HCT116 (cell line): ENCODE results near the gene AFAP1L1. TPM values are rescaled to one million over a fixed set of nuclear protein-coding genes. Genes with fewer than 3 reads are reported as not detected.

Source experiments
- ATAC-seq: fragments of 200-7000 bp; cut with Tn5 transposase; 2 replicates; pipeline ENCODE4 v1.9.1; 2020; ENCODE audit warnings: mild to moderate bottlenecking, moderate library complexity
- BruUV-seq: library from RNA; stranded (reverse); fragments of 400-500 nt; replicated peaks from 2 replicates; lab custom pipeline; 2021; lab: Mats Ljungman, UMichigan
- CTCF ChIA-PET: fragments of 300-600 bp; sonication (Branson Sonifier 250); formaldehyde crosslinking; loops from one replicate; lab custom pipeline; 2021; ENCODE audit warnings: antibody characterized with exemption; lab: Charles Lee
- POLR2A ChIA-PET: fragments of 300-600, 350-600 bp; sonication (Branson Sonifier 250); formaldehyde crosslinking; loops from one replicate; lab custom pipeline; 2021; ENCODE audit warnings: antibody characterized with exemption; lab: Charles Lee
- RAD21 ChIA-PET, 2 experiments: fragments of 300-600 bp; sonication (Branson Sonifier 250); formaldehyde crosslinking; loops; one replicate each; lab custom pipeline; 2023; ENCODE audit warnings: low total read pairs in 2 of 2; ENCODE audit not compliant: uncharacterized antibody in 2 of 2, unreplicated experiment in 2 of 2, low non-redundant PET in 1 of 2; lab: Charles Lee
- DNase-seq: peaks from one replicate; pipeline ENCODE4 v3.0.0-alpha.2; 2010; ENCODE audit warnings: low read depth, low spot score
- H2AFZ ChIP-seq: fragments of 200-600 bp; shearing (Covaris generic), sonication (generic); 2 replicates; pipeline ENCODE4 v1.6.1; 2017; ENCODE audit warnings: low read depth, mixed run types, mixed read lengths, antibody characterized with exemption, low read length; ENCODE audit not compliant: poor library complexity, severe bottlenecking
- H3K27ac ChIP-seq: 2 replicates; pipeline ENCODE4 v1.5.1; 2012; ENCODE audit warnings: low read depth, low read length
- H3K27me3 ChIP-seq: fragments of 200-600 bp; sonication (generic); 2 replicates; pipeline ENCODE4 v1.6.1; 2016; ENCODE audit warnings: mixed run types, low read length, mixed read lengths; ENCODE audit not compliant: insufficient read depth
- H3K36me3 ChIP-seq, 2 experiments: fragments of 200-500 bp in 1 of 2; fragments of 200-600 bp in 1 of 2; sonication (Bioruptor generic) in 1 of 2; sonication (generic) in 1 of 2; 2 replicates each; pipeline versions ENCODE4 v1.5.1 to v1.6.1; 2014 to 2016; ENCODE audit warnings: low read length in 2 of 2, inconsistent platforms in 1 of 2, mixed read lengths in 1 of 2, mixed run types in 1 of 2; ENCODE audit not compliant: insufficient read depth in 2 of 2, control insufficient read depth in 1 of 2
- H3K4me1 ChIP-seq, 2 experiments: fragments of 200-600 bp in 1 of 2; sonication (generic) in 1 of 2; 2 replicates each; pipeline versions ENCODE4 v1.5.1 to v1.6.1; 2012 to 2017; ENCODE audit warnings: low read length in 2 of 2, inconsistent platforms in 1 of 2, mild to moderate bottlenecking in 1 of 2, mixed read lengths in 1 of 2, mixed run types in 1 of 2, moderate library complexity in 1 of 2; ENCODE audit not compliant: insufficient read depth in 2 of 2, control insufficient read depth in 1 of 2
- H3K4me2 ChIP-seq: fragments of 200-600 bp; sonication (generic); 2 replicates; pipeline ENCODE4 v1.6.1; 2017; ENCODE audit warnings: mixed run types, low read length, mixed read lengths
- H3K4me3 ChIP-seq, 2 experiments: fragments of 200-600 bp in 1 of 2; sonication (generic) in 1 of 2; replicated peaks in 1 of 2; 2 replicates each; pipeline ENCODE4 v1.5.1; 2011 to 2016; ENCODE audit warnings: low read length in 2 of 2, control low read depth in 1 of 2, low read depth in 1 of 2, mild to moderate bottlenecking in 1 of 2, mixed read lengths in 1 of 2, mixed run types in 1 of 2
- H3K79me2 ChIP-seq: fragments of 200-600 bp; sonication (generic); 2 replicates; pipeline ENCODE4 v1.6.1; 2017; ENCODE audit warnings: mild to moderate bottlenecking, mixed run types, low read length, moderate library complexity, mixed read lengths; ENCODE audit not compliant: insufficient read depth
- H3K9ac ChIP-seq: fragments of 200-600 bp; sonication (generic); 2 replicates; pipeline ENCODE4 v1.6.1; 2016; ENCODE audit warnings: low read length, mixed read lengths
- H3K9me2 ChIP-seq: fragments of 200-600 bp; sonication (generic), shearing (Covaris generic); 2 replicates; pipeline ENCODE4 v1.6.1; 2017; ENCODE audit warnings: mixed run types, mild to moderate bottlenecking, moderate library complexity; ENCODE audit not compliant: insufficient read depth
- H3K9me3 ChIP-seq, 2 experiments: fragments of 200-500 bp in 1 of 2; fragments of 200-600 bp in 1 of 2; sonication (Bioruptor generic) in 1 of 2; sonication (generic) in 1 of 2; 2 replicates each; pipeline ENCODE4 v1.6.1; 2014 to 2017; ENCODE audit warnings: low read length in 2 of 2, mixed read lengths in 2 of 2, inconsistent platforms in 1 of 2, low read depth in 1 of 2, mild to moderate bottlenecking in 1 of 2, mixed run types in 1 of 2, moderate library complexity in 1 of 2; ENCODE audit not compliant: control insufficient read depth in 1 of 2, insufficient read depth in 1 of 2
- H4K20me1 ChIP-seq: fragments of 200-600 bp; sonication (generic), shearing (Covaris generic); 2 replicates; pipeline ENCODE4 v1.6.1; 2017; ENCODE audit warnings: mixed run types, mild to moderate bottlenecking, moderate library complexity; ENCODE audit not compliant: insufficient read depth
- EGR1 ChIP-seq: IDR thresholded peaks from 2 replicates; pipeline ENCODE4 v1.6.1; 2012; ENCODE audit warnings: low read depth
- ELF1 ChIP-seq: IDR thresholded peaks from 2 replicates; pipeline ENCODE4 v1.6.1; 2012; ENCODE audit warnings: low read depth, borderline replicate concordance
- EZH2 ChIP-seq: fragments of 200-600 bp; sonication (generic); IDR thresholded peaks from 2 replicates; pipeline ENCODE4 v1.6.1; 2017; ENCODE audit warnings: antibody characterized with exemption, mixed run types
- EZH2phosphoT487 ChIP-seq: fragments of 200-600 bp; IDR thresholded peaks from 2 replicates; pipeline ENCODE4 v1.6.1; 2018; ENCODE audit warnings: antibody characterized with exemption, borderline replicate concordance
- POLR2A ChIP-seq: IDR thresholded peaks from 2 replicates; pipeline ENCODE4 v1.7.0; 2011; ENCODE audit warnings: borderline replicate concordance; ENCODE audit not compliant: insufficient read depth, insufficient read length; ENCODE audit errors: extremely low read depth
- RAD21 ChIP-seq: IDR thresholded peaks from 2 replicates; pipeline ENCODE4 v1.6.1; 2012; ENCODE audit warnings: low read depth, mild to moderate bottlenecking
- REST ChIP-seq: IDR thresholded peaks from 2 replicates; pipeline ENCODE4 v1.6.1; 2012; ENCODE audit warnings: low read depth
- SIN3A ChIP-seq: IDR thresholded peaks from 2 replicates; pipeline ENCODE4 v1.6.1; 2012; ENCODE audit warnings: low read depth
- SRF ChIP-seq: IDR thresholded peaks from 2 replicates; pipeline ENCODE4 v1.6.1; 2012; ENCODE audit warnings: low read depth
- TCF7L2 ChIP-seq: IDR thresholded peaks from 2 replicates; pipeline ENCODE4 v1.7.0; 2011; ENCODE audit warnings: borderline replicate concordance, inconsistent platforms; ENCODE audit not compliant: insufficient read depth, insufficient read length; ENCODE audit errors: extremely low read depth
- ZBTB33 ChIP-seq: IDR thresholded peaks from 2 replicates; pipeline ENCODE4 v1.6.1; 2011; ENCODE audit warnings: mild to moderate bottlenecking, low read length, moderate library complexity; ENCODE audit not compliant: insufficient replicate concordance; ENCODE audit errors: extremely low read depth
- ZFX ChIP-seq: fragments of 450-650 bp; IDR thresholded peaks from 2 replicates; pipeline ENCODE4 v1.6.1; 2017
- ZNF274 ChIP-seq: fragments of 200-500 bp; sonication (Bioruptor generic); IDR thresholded peaks from 2 replicates; pipeline ENCODE4 v1.6.1; 2014; ENCODE audit warnings: mild to moderate bottlenecking, low read depth, low read length, inconsistent platforms
- intact Hi-C: fragments of 100-400 bp; cut with micrococcal nuclease; formaldehyde crosslinking; loops from 2 replicates; pipeline ENCODE4 v1.10.0; 2022
- total RNA-seq: library from RNA; stranded (reverse); gene quantifications from one replicate; pipeline ENCODE4 v1.2.1, GENCODE V29; 2021; ENCODE audit not compliant: unreplicated experiment
- TF ChIP-seq, protein P1 (sequence below): IDR thresholded peaks from 2 replicates; pipeline ENCODE4 v1.6.1; 2012

The AFAP1L1 gene
- total RNA-seq, 1 experiment from 2014 or later: 4.3 TPM

GRCh38 chr5:149338364-149338763, 66.7 kb downstream of the AFAP1L1 start:
- CTCF ChIA-PET: no interaction called here
- Histone ChIP-seq H3K4me2 (no peak overlapping the region), H3K36me3 (no peaks in the 10 kb centered on the region), H3K9me3 (no peaks in the 10 kb centered on the region), H3K79me2 (no peaks in the 10 kb centered on the region), H3K4me3 (no peak overlapping the region), H3K9ac (no peak overlapping the region), H3K9me2 (no peaks in the 10 kb centered on the region), H3K4me1 (no peaks in the 10 kb centered on the region), H4K20me1 (no peaks in the 10 kb centered on the region), H3K27ac (no peak overlapping the region), H2AFZ (no peak overlapping the region), H3K27me3 (no peaks in the 10 kb centered on the region)
- no peak for DNase-seq
- BruUV-seq: no TSS peak
- TF ChIP-seq REST: no peak
- TF ChIP-seq ZBTB33: no peak
- TF ChIP-seq ELF1: no peak
- no peak for TF ChIP-seq EZH2phosphoT487
- no peak for TF ChIP-seq POLR2A
- TF ChIP-seq, protein P1, sequence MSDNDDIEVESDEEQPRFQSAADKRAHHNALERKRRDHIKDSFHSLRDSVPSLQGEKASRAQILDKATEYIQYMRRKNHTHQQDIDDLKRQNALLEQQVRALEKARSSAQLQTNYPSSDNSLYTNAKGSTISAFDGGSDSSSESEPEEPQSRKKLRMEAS: no peak
- TF ChIP-seq SRF: no peak
- TF ChIP-seq EGR1: no peak
- TF ChIP-seq RAD21: no peak
- no peak for TF ChIP-seq TCF7L2
- TF ChIP-seq SIN3A: no peak
- TF ChIP-seq ZNF274: no peak
- TF ChIP-seq ZFX: no peak
- no peak for TF ChIP-seq EZH2
- RAD21 ChIA-PET: no interaction called here
- intact Hi-C loops: no loop called here
- POLR2A ChIA-PET: no interaction called here
- ATAC-seq: no peak
